Right cardiac atrium (tissue), 5 donors: ENCODE data around the gene GLIS1. TPM values are rescaled to one million over a fixed set of nuclear protein-coding genes. Genes with fewer than 3 reads are reported as not detected.

Source experiments
- ATAC-seq, 2 donors: fragments of 200-7000 bp; cut with Tn5 transposase; one replicate each; pipeline versions ENCODE4 v1.8.0 to v1.9.1; 2020; ENCODE audit warnings: moderate library complexity in 2 of 2, mild to moderate bottlenecking in 1 of 2
- DNase-seq, 3 donors: peaks; one replicate each; pipeline ENCODE4 v3.0.0-alpha.2; 2020
- H3K27ac ChIP-seq: one replicate; pipeline ENCODE4 v1.5.1; 2013; ENCODE audit warnings: mild to moderate bottlenecking, low read length, control low read depth, moderate library complexity
- H3K27me3 ChIP-seq: one replicate; pipeline ENCODE4 v1.6.1; 2013; ENCODE audit not compliant: control insufficient read depth, insufficient read depth
- H3K4me1 ChIP-seq: one replicate; pipeline ENCODE4 v1.6.1; 2013; ENCODE audit warnings: low read length; ENCODE audit not compliant: control insufficient read depth, insufficient read depth
- H3K4me3 ChIP-seq: one replicate; pipeline ENCODE4 v1.5.1; 2013; ENCODE audit warnings: low read length, control low read depth
- H3K9me3 ChIP-seq: one replicate; pipeline ENCODE4 v1.6.1; 2013; ENCODE audit warnings: low read length; ENCODE audit not compliant: control insufficient read depth
- WGBS: extraction: QIAGEN DNeasy Blood & Tissue Kit; methylation state at CpG from one replicate; pipeline ENCODE4 v1.1.7; 2013; 5-methylcytosine and 5-hydroxymethylcytosine counted together
- intact Hi-C, 4 donors: fragments of 100-400 bp; cut with DNase I; formaldehyde crosslinking; loops; one replicate each; pipeline versions ENCODE4 v1.11.0 to v1.14.0; 2022 to 2023
- polyA plus RNA-seq: library from polyadenylated mRNA; stranded (reverse); fragments of 200-250 nt; gene quantifications from one replicate; pipeline ENCODE4 v1.2.3, GENCODE V29; 2013
- total RNA-seq, 4 donors: library from RNA; stranded (reverse); fragmentation: NEBNext Ultra II Directional; extraction: Animal tissue kit (Norgen Biotek cat#: 25700); gene quantifications; one replicate each; pipeline ENCODE4 v1.2.1, GENCODE V29; 2021
- donor health status: healthy with polysubstance abuse.
- donor health status: DM: no; HTN: yes; CAD: no.
- donor health status: DM: no; HTN: no; CAD: no.
- donor health status: DM: no; HTN: yes; CAD: no; lungs with severe emphysema.
- donor health status: DM: yes; HTN: yes; CAD: no.

Gene GLIS1
- total and polyA plus RNA-seq, 5 donors, result 0.14 to 0.37 (median 0.35) TPM

DNA sequence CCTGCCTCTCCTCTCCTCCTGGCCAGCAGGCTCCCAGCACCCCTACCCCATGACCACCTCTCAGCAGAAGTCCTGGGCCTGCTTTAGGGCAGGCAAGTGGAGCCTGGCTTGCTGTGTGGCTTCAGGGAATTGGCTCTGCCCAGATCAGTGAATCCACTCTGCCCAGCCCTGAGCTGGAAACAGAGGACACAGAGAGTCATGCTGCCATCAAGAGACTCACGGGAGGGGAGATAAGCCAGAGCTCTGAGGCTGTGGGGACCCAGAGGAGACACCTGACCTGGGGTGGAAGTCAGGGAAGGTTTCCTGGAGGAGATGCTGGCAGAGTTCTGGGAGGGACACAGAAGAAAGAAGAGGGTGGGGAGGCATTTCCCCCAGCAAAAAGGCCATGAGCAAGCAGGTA, 54.2 kb downstream of the GLIS1 start:
- intact Hi-C loops, result loop anchor here in 1 of 4 donors (5.0 kb wide), 1 partner anchor 197 kb away; no protein-coding TSS in a partner anchor
- no peaks in the 10 kb centered on the region for H3K27me3 ChIP-seq
- 47% methylated on average over 1 of the region's 1 CpG for WGBS

DNA sequence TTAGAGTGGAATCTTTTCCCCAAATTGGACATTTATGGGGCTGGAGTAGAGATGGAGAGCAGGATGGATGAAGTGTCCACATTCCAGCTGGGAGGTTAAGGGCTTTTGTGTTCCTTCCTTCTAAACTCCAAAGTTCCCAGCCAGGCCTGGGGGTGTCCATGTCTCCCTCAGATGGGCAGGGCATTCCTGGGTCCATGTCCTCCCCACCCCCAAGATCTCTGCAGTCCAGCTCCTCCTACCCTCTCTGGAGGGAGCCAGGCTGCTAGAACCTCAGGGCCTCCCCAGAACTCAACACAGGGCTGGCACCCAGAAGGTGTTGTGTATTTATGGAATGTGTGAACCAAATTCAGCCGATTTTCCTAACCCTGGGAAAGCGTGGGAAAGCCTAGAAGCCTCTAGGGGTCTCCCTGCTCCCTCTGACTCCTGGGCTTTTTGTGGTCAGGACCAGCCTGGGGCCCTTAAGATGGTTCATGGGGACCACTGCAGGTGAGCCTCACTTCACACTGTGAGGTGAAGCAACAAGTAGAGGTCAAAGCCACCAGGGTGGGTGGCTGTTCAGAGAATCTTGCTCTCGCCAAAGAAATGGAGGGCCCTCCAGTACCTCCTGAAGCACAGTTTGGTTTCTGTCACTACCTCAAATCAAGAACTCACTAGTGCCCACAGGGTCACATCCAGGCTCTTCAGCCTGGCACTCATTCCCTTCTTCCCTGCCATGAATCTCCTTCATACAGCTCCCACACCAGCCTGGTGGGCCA, 54.8 kb downstream of the GLIS1 start:
- no peaks in the 10 kb centered on the region for H3K27me3 ChIP-seq
- H3K9me3 ChIP-seq, result no peaks in the 10 kb centered on the region
- intact Hi-C loops, result loop anchor here in 1 of 4 donors (5.0 kb wide), 1 partner anchor 197 kb away; no protein-coding TSS in a partner anchor
- DNase-seq (no peak), ATAC-seq (no peak)
- 66% methylated on average over 3 of the region's 3 CpGs for WGBS
- no peaks in the 10 kb centered on the region for H3K4me1 ChIP-seq
- H3K4me3 ChIP-seq, result no peak overlapping the region
- H3K27ac ChIP-seq, result no peak overlapping the region

More for the DNA sequence above, 54.2 kb downstream of the GLIS1 start:
- no peak for ATAC-seq
- Histone ChIP-seq H3K4me3 (no peak overlapping the region), H3K9me3 (no peaks in the 10 kb centered on the region), H3K4me1 (no peaks in the 10 kb centered on the region), H3K27ac (no peak overlapping the region)
- no peak for DNase-seq

DNA sequence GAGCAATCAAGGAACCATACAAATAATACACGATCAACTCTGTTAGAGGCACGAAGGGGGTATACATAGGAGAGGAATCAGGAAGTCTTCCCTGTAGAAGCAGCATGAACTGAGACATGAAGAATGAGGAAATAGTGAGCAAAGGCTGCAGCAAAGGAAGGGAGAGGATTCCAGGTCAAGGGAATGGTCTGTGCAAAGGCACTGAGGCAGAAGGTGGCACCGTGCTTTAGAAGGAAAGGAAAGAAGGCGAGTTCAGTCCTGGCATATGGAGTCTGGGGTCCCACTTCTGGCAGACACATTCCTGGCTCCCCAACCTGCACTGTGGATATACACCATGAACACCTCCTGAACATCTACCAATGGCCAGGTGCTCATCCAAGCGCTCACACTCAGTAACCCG, 56.1 kb downstream of the GLIS1 start:
- Histone ChIP-seq H3K27ac (no peak overlapping the region), H3K4me3 (no peak overlapping the region), H3K9me3 (no peaks in the 10 kb centered on the region), H3K4me1 (no peaks in the 10 kb centered on the region), H3K27me3 (no peaks in the 10 kb centered on the region)
- DNase-seq (no peak), ATAC-seq (no peak)
- 88% methylated on average over 6 of the region's 6 CpGs for WGBS
- intact Hi-C loops, result loop anchor here in 1 of 4 donors (5.0 kb wide), 1 partner anchor 196 kb away; no protein-coding TSS in a partner anchor

DNA sequence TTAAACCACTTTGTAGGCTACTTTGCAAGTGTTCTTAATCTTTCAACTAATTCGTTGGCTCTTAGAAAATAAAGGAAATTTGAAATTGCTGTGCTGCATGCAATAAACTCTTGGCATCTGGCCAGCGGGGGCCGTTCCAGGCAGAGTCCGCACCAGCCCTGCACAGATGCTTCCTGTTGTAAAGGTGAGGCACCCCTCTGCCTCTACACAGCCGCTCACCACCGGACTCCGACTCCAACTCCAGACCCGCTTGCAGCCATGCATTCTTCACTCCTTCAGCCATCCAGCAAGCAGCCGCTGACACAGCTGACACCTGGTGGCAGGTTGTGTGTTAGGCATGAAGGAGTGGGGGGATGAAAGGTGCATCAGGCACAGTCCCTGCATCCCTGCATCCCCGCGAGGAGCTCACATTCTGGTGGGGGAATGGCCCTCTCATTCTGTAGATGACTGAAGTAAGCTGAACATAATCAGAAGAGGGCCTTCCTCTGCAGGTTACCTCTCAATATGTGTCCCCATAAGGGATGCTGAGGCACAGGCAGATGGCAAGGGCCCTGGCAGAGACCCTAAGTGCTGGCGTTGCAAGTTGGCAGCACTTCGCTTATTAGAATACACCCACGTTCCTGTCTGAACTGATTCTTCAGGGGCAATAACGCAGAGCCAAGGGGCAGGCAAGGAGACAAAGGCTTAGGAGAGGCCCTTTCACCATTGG, 56.8 kb downstream of the GLIS1 start:
- Histone ChIP-seq H3K27me3 (no peaks in the 10 kb centered on the region), H3K9me3 (no peaks in the 10 kb centered on the region), H3K27ac (no peak overlapping the region), H3K4me3 (no peak overlapping the region), H3K4me1 (no peaks in the 10 kb centered on the region)
- ATAC-seq (no peak), DNase-seq (peak in 2 of 3 donors; percentile 68 to 69)
- 22% methylated on average over 15 of the region's 15 CpGs for WGBS
- intact Hi-C loops, result loop anchor here in 1 of 4 donors (5.0 kb wide), 1 partner anchor 195 kb away; no protein-coding TSS in a partner anchor

DNA sequence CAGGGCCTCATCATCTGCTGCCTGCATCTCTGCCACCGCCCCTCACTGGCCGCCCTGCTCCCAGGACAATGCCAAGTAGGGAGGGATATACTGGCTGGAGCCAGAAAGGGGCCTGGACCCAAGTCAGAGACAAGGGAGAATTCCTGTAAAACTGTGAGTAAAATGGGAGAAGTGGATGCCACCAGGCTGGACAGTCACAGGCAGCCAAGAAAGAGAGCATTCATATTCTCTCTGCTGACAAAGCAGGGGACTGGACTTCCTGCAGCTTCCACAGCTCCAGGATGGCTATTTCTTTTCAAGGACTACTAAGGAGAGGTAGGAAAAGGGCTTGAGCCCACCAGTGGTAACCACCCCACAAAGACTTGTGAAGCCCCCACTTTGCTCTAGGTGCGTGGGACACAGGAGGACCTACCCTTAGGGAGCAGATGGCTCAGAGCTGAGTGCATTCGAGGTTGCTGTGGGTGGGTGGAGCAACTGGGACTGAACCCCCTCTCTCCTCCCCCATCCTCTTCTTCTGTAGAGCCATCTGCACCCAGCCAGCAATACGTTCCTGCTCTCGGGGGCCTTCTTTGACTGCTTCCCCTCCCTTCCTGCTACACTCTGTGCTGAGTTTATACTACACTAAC, 57.5 kb downstream of the GLIS1 start:
- intact Hi-C loops, result loop anchor here in 1 of 4 donors (5.0 kb wide), 1 partner anchor 194 kb away; no protein-coding TSS in a partner anchor

DNA sequence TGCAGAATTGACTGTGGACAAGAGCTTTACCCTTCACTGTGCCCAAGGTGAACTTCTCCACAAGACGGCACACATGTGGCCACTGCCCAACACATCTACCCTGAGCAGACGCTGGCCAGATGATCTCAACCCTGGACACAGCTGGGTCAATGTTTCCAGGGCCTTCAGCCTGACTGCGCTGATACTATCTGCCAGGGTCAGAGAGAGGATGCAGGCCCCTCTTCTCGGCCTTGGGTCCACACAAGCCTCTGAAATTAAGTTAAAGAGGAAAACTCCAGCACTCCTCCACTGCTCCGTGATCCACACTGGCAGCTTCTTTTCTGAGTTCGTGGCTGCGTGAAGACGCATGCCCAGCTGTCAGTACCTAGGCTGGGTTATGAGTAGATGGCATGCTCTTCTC, 58.1 kb downstream of the GLIS1 start:
- WGBS, result 84% methylated on average over 8 of the region's 8 CpGs

More for the DNA sequence above, 57.5 kb downstream of the GLIS1 start:
- no peaks in the 10 kb centered on the region for H3K4me1 ChIP-seq
- H3K27me3 ChIP-seq, result no peaks in the 10 kb centered on the region
- H3K4me3 ChIP-seq, result no peak overlapping the region
- H3K27ac ChIP-seq, result no peak overlapping the region
- no peak for ATAC-seq
- peak in 1 of 3 donors; percentile 9 for DNase-seq
- H3K9me3 ChIP-seq, result no peaks in the 10 kb centered on the region
- WGBS, result 40% methylated on average over 6 of the region's 6 CpGs

DNA sequence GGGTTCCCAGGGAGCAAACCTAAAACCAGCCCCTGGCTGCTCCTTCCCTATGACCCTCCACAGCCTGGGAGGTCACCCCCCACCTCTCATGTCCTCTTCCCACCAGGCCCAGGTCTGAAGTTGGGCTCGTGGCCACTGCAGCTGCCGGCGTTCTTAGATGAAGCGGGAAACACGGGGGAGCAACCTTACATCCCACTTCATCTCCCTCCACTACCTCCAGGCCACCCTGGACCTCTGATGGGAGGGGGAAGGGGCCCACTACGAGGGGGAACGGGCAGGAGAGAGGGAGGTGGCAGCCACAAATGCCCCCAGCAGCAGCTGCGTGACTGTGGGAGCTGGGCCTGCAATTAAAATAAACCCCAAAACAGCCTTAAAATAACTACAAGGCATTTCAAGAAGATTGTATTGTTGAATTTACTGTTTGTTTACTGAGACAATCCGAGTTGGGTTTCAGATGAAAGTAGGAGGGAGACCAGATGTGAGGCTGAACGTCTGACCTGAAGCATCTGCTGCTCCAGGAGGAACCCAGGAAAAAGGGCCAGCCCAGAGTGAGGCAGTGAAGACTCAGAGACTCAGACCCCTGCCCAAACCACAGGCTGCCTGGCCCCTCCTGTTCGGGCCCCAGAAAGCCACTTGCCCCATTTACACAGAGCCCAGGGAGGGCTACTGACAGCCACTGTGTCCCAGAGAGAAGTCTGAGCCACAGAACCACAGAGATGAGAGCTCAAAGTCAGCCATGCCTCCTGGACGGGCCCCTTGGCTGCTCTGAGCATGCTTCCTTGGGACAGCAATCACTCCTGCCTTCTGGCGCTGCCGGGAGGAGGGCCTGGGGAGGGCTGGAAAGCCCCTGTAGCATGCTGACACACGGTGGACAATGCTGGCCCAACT, 59.8 kb downstream of the GLIS1 start:
- Histone ChIP-seq H3K27me3 (no peaks in the 10 kb centered on the region), H3K27ac (no peak overlapping the region), H3K4me3 (no peak overlapping the region), H3K9me3 (no peaks in the 10 kb centered on the region), H3K4me1 (no peaks in the 10 kb centered on the region)
- intact Hi-C loops, result no loop called here
- WGBS, result 74% methylated on average over 15 of the region's 15 CpGs
- DNase-seq (no peak), ATAC-seq (no peak)

More for the DNA sequence above, 58.1 kb downstream of the GLIS1 start:
- Histone ChIP-seq H3K27me3 (no peaks in the 10 kb centered on the region), H3K27ac (no peak overlapping the region), H3K4me3 (no peak overlapping the region), H3K9me3 (no peaks in the 10 kb centered on the region), H3K4me1 (no peaks in the 10 kb centered on the region)
- intact Hi-C loops, result loop anchor here in 1 of 4 donors (5.0 kb wide), 1 partner anchor 194 kb away; no protein-coding TSS in a partner anchor
- DNase-seq (no peak), ATAC-seq (no peak)

DNA sequence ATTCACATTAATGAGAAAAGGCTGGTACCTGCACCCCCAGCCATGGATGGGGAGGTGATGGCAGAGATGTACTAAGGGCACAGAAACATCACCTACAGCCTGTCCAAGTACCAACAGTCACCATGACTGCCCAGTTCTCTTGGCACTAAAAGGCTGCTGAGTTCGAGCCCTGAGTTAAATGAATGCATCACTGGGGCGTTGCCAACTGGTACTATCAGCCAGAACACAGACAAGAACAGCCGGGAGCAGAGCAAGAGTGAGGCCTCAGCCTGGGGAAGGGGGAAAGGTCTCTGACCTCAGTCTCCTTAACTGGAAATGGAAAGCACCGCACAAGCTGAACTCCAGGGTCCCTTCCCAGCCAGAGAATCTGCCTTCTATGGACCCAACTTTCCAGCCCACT, 60.5 kb downstream of the GLIS1 start:
- 47% methylated on average over 4 of the region's 4 CpGs for WGBS
- H3K27me3 ChIP-seq, result no peaks in the 10 kb centered on the region
- peak in 1 of 3 donors; percentile 29 for DNase-seq
- no peak for ATAC-seq
- no peak overlapping the region for H3K4me3 ChIP-seq
- intact Hi-C loops, result no loop called here
- H3K27ac ChIP-seq, result no peak overlapping the region
- no peaks in the 10 kb centered on the region for H3K4me1 ChIP-seq
- H3K9me3 ChIP-seq, result no peaks in the 10 kb centered on the region

DNA sequence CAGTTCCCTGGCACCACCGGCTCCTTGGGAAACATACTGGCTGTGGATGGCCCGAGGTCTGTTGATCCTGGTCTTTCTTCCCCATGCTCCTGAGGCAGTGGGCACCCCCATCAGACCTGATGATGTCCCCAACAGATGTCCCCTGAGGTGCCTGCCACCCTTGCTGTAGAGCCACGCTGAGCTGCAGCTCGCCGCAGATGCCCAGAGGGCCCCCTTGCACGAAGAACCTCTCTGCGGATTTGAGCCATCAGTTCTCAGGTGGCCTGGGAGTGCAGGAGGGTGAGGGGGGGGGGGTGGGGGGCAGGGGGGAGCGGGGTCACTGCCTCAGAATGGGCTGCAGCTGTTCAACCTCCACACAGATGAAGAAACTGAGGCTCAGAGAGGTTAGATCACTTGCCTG, 60.9 kb downstream of the GLIS1 start:
- Histone ChIP-seq H3K4me3 (no peak overlapping the region), H3K4me1 (no peaks in the 10 kb centered on the region), H3K27ac (no peak overlapping the region), H3K9me3 (no peaks in the 10 kb centered on the region), H3K27me3 (no peaks in the 10 kb centered on the region)
- intact Hi-C loops, result no loop called here
- no peak for DNase-seq
- 90% methylated on average over 8 of the region's 8 CpGs for WGBS
- ATAC-seq, result no peak

DNA sequence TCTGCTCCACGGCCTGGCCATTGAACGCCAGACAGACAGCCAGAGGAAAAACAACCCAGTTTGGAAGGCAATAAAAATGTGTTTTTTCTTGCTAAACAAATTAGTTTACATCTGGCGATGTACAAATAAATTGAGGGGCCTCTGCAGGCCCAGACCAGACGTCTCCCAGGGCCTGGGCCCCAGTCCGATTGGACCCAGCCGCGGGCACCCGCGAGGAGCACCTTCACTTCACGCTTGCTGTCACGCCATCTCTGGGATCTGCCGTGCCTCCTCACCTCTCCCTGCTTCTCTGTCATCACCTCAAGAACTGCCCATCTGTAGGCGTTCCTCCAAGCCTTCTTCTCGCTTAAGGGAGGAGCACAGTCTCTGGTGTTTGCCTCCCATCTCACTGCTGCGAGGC, 61.5 kb downstream of the GLIS1 start:
- Histone ChIP-seq H3K9me3 (no peaks in the 10 kb centered on the region), H3K4me3 (no peak overlapping the region), H3K27me3 (no peaks in the 10 kb centered on the region), H3K4me1 (no peaks in the 10 kb centered on the region), H3K27ac (no peak overlapping the region)
- DNase-seq, result no peak
- WGBS, result 91% methylated on average over 15 of the region's 15 CpGs
- intact Hi-C loops, result no loop called here
- ATAC-seq, result no peak
